ENCODE measurements around the gene NDUFB3.

- no peak for TF ChIP-seq CTCF (IDR thresholded peaks at IDR 0.05; ENCODE audit: extremely low read depth in 1 of 2, insufficient read depth in 1 of 2, low read depth in 1 of 2, low read length in 2 of 2)
- no peak for TF ChIP-seq MAX (IDR thresholded peaks at IDR 0.05; ENCODE audit: insufficient read depth, insufficient read length)
- no peak for TF ChIP-seq JUN (IDR thresholded peaks at IDR 0.05; ENCODE audit: borderline replicate concordance, insufficient read depth, insufficient read length, low read depth)
- TF ChIP-seq EZH2 (IDR thresholded peaks at IDR 0.05; ENCODE audit: borderline replicate concordance, low read depth, low read length, severe bottlenecking), result no peak
- TF ChIP-seq POLR2A (IDR thresholded peaks at IDR 0.05; ENCODE audit: low read depth, low read length), result no peak
- TF ChIP-seq POLR2AphosphoS5 (IDR thresholded peaks at IDR 0.05; ENCODE audit: insufficient read depth, low read depth, low read length), result no peak
- no peak for TF ChIP-seq MYC (IDR thresholded peaks at IDR 0.05; ENCODE audit: low read depth, low read length)
These were observed 11.6 kb upstream of the NDUFB3 start for GRCh38 chr2:201059961-201060755.
